HG02943 (cell line): ENCODE data around the gene PTPN1.
"Not testable (repeated sequence)": the region's sequence is repeated elsewhere in the genome, so short reads cannot be mapped to it uniquely, and the experiment has no call there.

Experiments used
- ATAC-seq: cut with Tn5 transposase; IDR thresholded peaks from one replicate; pipeline ENCODE4 v1.9.1; 2021; ENCODE audit warnings: mild to moderate bottlenecking, low read depth, moderate library complexity; ENCODE audit not compliant: unreplicated experiment

Gene PTPN1

DNA sequence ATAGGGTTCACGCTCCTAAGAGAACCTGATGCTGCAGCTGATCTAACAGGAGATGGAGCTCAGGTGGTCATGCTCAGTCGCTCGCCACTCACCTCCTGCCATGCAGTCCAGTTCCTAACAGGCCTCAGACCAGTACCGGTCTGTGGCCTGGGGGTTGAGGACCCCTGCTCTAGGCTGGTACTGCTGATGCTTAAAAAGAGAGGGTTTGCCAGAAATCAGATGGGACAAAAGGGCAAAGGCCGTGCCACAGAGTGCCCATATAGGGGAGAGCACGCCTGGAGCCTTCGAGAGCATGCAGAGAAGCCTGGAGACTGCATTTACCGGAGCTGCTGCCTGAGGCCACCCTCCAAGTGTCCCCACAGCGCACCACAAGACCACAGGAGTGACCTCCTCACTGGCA is 75.5 kb downstream of the PTPN1 start:
- no peak for ATAC-seq

DNA sequence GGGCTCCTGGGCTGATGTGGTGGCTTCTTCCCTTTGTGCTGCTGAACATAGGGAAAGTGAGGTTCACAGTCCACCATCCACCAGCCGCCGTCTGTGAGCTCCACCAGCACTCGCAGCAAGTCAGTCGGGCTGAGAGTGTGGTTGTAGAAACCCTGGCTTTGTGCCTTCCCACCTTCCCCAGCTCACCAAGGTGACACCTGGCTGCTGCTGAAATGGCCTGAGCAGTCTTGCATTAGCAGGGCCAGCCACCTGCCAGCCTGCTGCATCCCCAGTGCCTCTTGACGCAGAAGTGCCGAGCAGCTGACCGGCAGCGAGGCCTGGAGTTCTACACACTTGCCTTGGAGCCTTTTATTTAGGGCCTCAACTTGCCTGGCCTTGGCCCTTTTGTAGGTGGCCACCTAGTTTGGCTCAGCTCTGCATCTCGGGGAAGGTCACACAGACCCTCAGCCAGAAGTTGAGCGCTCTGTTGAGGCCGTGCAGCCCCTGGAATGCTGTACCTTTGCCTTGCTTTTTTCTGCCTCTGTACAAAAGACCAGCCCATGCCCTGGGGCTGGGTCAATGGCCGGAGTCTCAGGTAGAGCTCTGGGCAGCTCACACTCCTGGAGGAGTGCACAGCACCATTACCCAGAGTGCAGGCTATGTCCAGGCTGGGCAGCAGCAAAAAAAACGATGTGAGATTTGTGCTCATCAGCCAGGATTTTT is 76.5 kb downstream of the PTPN1 start:
- no peak for ATAC-seq

DNA sequence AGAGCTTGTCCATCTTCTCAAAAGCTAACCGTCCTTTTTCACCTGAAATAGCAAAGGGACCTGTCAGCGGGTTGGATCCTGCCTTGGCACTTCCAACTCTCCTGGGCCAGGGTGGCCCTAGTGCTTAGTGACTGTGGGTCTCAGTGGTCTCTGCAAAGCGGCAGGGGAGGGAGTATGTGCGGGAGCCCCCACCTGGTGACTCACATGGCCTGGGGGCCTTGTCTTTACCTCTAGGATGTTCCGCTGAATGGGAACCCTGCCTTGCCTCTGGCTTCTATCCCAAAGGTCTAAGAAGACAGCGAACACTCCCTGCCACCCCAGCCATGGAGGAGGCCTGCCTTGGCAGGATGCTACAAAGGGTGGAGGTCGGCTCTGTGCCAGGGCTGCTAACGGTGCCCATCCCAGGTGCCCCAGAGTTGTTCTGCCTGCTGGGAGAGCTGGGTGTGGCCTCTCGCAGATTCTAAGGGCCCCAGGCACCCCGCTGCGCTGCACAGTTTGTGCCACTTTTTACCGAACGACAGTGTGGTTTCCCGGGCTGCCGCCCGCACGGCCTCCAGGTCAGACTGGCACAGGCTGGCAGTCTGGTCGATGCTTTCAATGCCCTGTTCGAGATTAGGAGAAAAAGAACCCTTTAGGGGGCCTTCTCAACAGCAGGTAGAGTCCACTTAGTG is 77.2 kb downstream of the PTPN1 start:
- no peak for ATAC-seq

DNA sequence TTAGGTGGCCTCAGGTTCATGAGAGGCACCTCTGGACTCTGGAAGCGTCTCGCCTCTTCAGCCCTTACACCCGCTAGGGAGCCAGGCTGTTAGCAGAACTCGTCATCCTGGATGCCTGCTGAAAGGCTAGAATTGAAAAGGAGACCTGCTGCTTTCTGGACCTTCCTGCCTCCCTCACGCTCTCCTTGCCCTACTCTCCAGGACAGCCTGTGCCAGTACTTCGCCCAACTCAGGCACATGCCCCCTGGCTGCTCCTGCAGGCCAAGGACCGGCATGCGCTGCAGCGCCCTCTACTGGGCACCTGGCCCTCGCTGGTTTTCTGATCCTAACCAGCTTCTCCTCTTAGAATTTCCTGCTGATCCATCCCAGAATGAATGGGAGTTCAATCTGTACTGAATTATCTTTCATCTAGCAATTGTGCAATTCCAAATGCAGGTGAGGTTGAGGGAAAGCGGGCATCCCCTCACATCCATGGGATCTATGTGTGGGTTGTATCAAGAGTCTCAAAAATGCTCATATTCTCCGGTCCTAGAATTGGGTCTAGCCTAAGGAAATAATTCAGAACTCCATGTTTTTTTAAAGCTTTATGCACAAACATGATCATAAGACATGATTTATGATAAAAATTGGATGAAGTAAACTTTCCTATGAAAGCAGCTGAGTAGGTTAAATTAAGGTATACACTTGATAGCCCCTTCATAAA is 78.0 kb downstream of the PTPN1 start:
- ATAC-seq, result no peak

DNA sequence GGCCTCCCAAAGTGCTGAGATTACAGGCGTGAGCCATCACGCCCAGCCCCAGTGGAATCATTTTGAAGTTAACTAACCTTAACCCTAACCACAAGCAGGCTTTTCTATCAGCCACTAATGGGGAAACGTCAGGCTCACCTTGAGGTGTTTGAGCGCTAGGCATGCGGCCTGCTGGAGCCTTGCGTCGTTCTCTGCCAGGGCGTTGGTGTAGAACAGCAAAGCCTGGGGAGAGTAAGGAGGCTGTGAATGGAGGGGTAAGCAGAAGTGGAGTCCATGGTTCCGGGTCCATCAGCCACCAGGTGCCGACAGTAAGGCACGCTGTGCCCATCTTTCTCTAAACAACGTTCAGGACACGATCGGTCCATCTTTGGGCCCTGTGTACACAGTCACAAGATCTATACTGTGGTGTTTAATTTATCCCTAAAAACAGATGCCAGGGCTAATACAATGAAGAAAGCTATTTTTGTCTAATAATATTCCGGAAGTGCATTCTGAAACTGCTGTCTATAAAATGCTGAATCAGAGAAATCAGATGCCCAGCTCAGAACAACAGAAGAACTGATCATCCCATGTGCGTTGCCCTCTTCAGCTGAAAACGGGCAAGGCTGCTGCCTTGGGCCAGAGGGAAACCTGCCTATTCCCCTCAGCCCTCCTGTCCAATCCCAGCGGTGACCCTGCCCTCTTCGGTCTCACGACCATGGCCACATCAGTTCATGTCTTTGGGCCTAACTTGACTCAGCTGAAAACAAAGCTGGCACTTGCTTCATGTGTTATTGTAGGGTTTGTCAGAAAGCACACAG is 79.6 kb downstream of the PTPN1 start:
- no peak for ATAC-seq

DNA sequence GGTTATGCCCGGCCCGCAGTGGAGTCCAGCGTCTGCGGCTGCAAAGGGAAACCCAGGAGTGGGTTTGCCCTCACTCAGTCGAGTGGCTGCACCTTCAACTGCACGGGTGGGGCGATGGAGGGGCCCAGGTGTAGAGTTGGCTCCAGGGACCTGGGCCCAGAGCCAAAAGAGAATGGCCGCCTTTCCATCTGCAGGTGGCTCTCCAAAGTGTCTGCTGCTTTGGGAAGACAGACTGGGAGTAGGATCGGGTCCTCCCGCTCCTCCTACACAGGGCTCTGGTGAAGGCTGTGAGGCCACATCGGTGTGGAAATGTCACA is 80.1 kb downstream of the PTPN1 start:
- ATAC-seq, result no peak

DNA sequence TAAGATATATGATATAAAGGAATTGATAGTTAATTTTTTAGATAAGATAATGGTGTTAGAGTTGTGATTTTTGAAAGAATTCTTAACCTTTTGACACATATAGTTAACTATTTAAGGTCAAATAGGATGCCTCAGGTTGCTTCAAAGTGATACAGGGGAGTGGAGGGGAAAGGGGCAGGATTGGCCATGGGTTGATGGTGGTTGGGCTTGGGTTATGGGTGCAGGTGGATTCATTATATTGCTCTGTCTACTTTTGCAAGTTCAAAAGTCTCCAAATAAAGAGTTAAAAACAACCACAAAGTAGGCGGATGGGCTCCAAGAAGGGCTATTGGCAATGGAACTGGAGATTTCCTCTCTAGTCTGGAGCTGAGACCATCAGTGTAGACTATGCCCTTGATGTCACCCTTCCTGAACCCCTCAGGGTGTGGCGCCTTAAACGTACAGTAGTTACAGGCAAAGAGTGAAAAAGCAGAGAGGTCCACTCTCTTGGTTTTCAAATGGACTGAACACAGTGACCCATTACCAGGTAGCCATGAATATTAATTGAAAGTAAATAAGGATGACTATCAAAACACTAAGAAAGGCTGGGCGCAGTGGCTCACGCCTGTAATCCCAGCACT is 81.2 kb downstream of the PTPN1 start:
- ATAC-seq, result no peak

DNA sequence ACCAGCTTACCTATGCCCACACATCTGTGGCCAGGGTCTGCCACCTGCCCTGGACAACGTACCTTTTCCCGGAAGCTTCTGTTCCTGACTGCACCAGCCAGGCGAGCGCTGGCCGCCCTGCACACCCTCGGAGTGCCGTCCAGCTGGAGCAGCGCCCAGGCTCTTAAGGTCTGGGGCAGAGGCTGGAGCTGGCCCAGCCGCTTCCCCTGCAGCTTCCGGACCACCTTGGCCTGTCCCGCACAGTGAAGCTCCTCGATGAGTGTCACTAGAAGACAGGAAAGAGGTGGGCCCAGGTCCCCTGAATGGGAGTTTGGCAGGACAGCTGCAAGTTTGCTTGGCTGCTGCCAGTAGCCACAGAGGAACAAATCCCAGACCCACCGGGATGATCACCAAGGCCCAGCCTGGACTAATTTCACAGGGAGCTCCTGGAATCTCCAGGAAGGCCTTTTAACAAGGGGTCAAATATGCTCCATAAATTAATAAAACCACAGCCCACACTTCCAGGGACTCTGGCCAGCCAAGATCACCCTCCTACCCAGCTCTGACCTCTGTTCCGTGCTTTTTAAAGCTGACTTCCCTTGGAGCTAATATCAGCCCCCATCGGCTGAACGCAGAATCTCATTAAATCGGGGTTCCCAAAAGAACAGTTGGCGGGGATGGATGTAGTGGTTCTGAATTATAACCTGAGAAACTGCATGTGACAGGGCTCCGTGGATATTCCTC is 82.3 kb downstream of the PTPN1 start:
- no peak for ATAC-seq

DNA sequence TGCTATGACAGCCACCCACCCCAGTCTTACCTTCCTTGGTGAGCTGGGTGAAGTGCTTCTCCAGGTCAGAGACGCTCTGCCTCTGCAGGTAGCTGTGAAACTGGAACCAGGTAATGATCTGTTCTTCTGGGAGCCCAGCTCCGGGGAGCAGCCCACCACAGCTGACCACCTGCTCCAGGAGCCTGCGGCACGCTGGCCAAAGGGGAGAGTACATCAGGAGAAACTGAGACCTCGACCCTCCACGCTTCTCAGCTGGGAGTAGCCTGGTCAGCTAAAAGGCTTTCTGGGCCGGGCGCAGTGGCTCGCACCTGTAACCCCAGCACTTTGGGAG is 82.8 kb downstream of the PTPN1 start:
- no peak for ATAC-seq

DNA sequence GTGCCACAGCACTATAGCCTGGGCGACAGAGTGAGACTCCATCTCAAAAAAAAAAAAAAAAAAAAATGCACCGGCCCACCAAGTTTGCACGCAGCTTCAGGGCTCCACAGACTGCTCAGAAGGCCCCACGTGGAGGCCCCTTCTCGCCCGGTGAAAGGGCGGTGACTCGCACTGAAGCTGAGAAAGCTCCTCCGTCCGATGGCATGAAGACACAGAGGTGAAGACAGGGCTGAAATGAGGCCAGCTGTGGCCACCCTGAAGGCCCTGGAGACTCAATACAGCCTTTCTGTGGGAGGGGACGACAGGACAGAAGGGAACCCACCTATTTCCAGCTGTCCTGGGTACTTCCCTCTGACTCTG is 84.0 kb downstream of the PTPN1 start:
- no peak for ATAC-seq

DNA sequence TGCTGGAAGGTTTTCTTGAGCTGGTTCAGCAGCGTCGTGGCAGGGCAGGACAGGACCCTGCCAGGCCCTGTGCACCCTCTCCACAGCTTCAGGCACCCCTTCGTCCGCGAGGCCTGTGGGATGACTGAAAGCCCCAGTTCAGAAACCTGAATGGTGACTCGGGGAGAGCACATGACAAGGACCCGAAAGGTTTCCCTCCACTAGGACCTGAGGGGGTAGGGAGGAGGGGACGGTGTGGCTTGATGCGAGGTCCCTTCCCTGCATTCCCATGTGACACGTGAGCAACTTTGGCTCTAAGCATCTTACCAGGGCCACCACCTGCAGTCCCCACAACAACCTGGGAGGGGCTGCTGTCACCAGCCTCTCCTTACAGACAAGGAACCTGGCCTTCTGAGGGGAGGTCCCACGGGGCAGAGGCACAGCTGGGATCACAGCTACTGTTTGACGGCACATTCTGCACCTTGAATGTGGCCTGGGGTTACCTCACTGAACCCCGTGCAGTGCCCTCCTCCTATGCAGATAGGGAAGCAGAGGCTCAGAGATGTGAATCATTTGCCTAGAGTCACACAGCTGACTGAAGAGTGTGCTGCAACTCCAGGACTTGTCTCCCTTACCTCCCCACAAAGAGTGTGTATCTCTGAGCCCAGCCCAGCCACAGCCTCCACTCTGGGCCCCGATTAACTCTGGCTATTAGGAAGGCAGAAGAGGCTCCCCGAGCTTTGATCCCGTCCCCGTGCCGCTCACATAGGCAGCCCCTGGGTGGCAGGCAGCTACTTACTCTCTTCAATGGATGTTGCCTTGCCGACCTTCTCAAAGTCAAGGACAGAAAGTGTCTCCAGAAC is 84.6 kb downstream of the PTPN1 start:
- no peak for ATAC-seq

DNA sequence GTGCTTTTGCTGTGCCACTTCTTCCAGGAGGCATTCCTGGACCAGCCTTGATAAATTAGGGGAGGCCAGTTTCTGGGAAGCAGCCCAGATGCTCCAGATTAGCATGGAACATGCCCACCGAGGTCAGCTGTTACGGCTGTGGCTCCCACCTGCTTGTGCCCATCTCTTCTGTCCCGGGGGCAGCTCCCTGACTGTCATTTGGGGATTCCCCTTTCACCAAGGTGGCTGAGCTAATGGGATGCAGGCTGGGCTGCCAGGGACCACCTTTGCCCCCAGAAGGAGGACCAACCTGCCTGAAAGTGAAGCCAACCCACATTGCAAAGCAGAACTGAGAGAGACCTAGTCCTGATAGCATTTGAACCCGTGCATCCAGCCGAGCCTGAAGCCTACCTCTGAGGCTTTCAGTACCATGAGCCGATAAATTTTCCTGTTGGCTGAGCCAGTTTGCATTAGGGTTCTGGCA is 85.3 kb downstream of the PTPN1 start:
- ATAC-seq, result no peak

DNA sequence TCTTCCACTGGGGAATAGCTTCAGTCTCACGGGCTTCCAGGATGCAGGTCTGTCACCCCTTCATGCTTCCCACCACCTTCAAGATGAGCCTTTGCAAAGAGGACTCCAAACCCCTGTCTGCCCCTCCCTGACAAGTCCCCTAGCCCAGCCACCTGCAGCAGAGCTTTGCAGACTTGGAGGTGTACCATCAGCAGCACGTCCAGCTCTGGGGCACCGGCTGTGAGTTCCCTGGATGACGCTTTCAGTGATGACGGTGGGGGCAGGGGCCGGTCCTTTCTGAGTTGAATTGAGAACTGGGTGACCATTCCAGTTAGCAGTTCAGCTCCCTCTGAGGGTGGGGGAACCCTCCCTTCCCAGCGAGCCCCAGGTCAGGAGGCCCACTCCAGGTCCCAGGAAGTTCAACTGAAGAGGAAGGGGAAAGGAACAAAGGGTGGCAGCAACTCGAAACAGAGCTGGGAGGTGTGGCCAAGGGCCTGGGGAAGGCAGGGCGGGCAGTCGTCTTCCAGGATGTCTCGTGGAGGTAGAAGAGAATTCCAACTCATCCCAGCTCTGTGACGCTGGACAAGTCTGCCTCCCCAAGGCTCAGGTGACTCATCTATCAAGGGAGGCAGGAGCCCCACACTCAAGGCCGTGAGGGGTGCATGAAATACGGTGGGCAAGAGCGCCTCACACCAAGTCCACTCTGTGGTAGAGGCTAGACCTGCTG is 86.0 kb downstream of the PTPN1 start:
- no peak for ATAC-seq

DNA sequence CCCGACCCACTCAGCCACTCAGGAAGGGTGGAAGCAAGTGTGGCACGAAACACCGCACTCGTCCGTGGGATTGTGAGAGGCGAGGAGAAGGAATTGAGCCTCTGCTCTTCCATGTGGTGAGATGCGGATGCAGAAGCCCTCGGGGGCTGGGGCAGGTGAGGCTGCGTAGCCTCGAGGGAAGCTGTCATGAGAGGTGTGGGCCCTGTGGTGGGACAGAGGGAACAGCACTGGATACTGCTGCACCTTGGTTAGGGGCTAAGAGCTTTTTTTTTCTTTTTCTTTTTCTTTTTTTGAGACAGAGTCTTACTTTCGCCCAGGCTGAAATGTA is 86.5 kb downstream of the PTPN1 start:
- no peak for ATAC-seq

DNA sequence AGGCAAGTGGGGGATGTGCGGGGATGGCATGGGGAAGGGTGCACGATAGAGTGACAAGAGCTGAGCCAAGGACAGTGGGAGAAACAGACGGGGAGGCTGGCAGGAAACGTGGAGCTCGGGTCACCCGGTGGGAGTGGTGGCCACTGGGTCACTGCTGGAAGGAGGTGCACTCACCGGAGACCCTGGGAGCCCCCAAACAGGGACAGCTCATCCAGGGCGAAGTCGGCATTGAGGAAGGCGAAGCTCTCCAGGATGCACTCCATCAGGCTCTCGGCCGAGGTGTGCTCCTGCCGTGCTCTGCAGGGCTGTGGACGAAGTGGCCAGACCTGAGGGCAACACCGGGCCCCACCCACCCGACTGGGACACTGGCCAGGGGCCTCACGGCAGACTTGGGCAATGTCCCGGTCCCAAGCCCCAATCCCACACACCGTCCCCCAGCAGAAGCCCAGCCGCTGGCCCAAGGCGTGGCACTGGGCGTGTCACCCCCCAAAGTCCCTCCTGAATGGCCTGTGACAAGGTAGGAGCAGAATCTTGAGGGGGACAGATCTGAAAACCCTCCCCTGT is 87.3 kb downstream of the PTPN1 start:
- no peak for ATAC-seq

DNA sequence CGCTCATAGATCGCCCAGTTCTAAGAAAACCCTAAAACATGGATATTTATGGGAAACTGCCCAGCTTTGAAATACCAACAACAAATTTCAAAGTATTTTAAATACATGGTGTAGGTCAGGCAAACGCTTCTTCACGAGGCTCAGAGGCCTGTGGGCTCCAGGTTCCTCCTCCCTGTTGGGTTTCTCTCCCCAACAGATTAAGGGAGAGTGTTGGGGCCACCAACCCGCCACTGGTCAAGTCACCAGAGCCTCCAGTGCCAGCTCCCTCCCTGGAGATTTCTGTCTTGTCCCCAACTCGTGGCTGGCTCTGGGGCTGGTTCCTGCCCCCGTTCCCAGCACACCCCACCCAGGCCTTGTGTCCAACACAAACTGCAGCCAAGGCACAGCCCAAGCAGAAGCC is 87.9 kb downstream of the PTPN1 start:
- ATAC-seq, result no peak

DNA sequence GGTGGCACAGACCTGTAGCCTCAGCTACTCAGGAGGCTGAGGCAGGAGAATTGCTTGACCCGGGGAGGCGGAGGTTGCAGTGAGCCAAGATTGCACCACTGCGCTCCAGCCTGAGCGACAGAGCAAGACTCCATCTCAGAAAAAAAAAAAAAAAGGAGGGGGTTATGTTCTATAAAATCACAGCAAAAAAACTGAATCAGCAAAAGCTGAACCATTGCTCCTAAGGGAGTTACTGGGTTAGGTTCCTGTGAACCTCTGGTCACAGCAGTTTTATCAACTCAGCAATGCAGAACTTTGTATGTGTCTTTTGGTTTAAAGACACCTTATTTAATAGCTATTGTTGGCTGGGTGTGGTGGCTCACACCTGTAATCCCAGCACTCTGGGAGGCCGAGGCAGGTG is 88.6 kb downstream of the PTPN1 start:
- not testable (repeated sequence) for ATAC-seq

DNA sequence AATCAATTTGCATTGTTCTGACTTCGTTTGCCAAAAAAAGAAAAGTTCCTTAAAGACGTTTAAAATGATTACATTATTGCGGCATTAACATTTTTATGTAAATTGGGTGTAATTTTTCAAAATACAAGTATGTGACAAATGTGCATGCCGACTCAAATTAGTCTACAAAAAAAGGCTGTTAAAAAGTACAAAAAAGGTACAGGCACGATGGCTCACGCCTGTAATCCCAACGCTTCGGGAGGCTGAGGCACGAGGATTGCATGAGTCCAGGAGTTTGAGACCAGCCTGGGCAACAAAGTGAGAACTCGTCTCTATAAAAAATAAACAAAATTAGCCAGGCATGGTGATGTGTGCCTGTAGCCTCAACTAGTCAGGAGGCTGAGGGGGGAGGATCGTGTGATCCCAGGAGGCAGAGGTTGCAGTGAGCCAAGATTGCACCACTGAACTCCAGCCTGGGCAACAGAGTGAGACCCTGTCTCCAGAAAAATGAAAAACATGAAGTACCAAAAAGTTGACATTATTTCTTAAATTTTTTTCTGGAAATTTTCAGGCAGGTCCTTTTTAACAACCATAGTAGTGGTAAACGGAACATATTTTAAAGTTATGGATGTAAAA is 90.2 kb downstream of the PTPN1 start:
- ATAC-seq, result no peak
